HTR-8/SVneo (cell line): ENCODE results near the gene NEO1.
"Not testable (repeated sequence)": the region's sequence is repeated elsewhere in the genome, so short reads cannot be mapped to it uniquely, and the experiment has no call there.

Experiments
- DNase-seq: peaks from one replicate; pipeline ENCODE4 v3.0.0; 2011; ENCODE audit warnings: low spot score, mixed read lengths; ENCODE audit not compliant: insufficient read length
- FAIRE-seq: peaks from 2 replicates; lab custom pipeline; 2011; peaks lifted over from hg19 to GRCh38; lab: Jason Lieb, UNC

Gene NEO1

DNA sequence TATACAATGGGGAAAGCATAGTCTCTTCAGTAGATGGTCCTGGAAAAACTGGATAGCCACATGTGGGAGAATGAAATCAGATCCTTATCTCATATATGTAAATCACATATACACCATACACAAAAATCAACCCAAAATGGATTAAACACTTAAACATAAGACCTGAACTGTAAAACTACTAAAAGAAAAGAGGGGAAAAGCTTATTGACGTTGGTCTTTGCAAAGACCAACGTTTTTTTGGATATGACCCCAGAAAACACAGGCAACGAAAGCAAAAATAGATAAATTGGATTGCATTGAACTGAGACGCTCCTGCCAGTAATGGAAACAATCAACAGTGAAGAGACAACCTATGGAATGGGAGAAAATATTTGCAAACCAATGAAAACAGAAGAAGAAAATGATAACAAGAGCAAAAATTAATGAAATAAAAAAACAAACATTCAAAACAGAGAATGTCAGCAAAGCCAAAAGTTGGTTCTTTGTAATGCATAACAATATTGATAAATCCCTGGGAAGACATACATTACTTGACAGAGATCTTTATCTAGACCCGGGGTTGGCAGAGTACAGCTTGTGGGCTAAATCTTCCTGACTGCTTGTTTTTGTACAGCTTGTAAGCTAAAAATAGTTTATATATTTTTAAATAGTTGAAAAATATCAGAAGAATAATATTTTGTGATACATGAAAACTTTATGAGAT, 86.9 kb downstream of the NEO1 start:
- FAIRE-seq, result no peak
- DNase-seq, result no peak

DNA sequence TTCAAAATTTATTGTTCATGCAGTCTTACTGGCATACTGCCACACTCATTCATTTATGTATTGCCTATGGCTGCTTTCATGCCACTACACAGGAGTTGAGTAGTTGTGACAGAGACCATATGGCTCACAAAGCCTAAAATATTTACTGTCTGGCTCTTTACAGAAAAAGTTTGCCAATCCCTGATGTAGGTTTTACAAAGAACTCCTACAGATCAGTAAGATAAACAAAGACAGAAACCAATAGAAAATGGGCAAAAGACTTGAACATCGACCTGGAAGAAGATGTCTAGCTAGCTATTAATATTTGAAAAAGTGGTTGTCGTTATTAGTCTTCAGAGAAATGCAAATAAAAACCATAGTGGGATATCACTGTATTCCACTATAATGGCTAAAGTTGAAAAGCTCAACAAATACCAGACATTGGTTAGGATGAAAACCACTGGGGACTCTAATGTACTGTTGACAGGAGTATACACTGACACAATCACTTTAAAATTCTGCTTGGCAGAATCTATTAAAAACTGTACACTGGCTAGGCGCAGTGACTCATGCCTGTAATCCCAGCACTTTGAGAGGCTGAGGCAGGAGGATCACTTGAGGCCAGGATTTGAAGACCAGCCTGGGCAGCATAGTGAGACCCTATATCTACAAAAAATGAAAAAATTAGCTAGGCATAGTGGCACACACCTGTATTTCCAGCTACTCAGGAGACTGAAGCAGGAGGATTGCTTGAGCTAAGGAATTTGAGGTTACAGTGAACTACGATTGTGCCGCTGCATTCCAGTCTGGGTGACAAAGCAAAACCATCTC, 87.7 kb downstream of the NEO1 start:
- FAIRE-seq, result peak; percentile 62
- no peak for DNase-seq

DNA sequence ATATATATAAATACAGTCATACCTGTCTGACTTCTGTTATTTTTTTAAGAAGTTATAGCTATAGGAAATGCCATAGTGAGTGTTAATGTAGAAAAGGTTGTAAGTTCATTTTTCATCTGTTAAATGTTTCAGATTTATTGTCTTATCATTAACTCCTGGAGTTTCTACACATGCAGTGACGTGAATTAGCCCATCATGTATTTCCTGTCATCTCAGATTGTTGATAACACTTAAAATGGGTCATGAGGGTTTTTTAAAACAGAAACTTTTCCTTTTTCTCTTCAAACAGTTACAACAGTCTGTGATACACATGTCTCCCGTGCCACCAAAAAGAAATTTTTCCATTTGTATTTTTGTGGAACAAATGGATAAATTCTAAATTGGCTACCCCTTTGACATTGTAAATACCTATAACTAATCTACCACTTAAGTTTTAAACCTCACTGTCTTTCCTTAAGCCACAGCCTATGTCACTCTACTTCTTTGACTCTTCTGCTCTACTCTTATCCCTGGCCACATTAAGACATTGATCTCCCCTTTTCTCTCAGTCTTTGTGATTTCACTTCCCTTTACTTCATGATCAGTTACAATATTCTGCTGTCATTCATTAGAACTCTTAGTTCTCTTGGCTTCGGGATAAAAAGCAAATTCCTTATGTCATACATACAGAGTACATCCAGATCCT, 89.1 kb downstream of the NEO1 start:
- DNase-seq, result no peak
- FAIRE-seq, result peak; percentile 86

DNA sequence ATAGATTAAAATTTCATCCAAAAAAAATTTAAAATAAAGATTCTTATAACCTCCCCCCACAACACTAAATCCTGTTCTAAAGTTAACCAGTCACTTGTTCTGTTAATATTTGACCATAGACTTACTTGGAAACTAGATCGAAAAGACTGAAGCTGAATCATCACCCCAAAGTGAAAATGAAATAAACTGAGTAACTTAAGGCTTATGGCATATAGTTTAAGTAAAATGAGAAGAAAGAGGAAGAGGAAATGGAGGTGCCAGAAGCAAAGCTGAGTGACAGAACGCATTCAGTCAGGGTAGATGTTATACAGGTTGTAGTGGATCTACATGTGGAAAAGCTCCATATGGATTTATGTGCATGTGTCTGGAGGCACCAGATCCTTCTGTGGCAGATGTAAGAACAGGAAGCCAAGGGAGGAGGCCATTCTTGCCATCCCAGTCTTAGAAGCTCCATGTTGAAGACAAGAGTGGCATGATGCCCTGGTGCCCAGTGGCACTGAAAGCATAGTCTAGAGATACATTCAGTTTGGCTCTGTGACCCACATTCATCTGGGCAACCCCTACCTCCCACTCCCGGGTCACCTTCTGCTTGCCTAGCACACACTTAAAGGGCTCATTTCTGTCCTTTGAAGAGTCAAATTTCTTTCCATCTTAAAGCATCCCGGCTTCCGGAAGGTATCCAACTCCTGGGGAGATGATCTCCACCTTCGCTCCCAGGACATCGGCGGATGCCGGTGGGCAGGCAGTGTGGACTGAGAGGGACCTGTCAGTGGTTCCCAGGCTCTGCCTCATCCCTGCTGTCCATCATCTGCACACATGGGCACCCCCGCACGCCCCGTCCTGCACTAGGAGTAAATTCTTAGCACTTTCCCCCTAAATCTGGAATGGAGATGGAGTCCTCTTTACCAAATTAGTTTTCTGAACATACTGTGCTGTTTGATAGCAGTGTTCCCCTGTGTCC, 90.8 kb downstream of the NEO1 start:
- DNase-seq (no peak), FAIRE-seq (no peak)

DNA sequence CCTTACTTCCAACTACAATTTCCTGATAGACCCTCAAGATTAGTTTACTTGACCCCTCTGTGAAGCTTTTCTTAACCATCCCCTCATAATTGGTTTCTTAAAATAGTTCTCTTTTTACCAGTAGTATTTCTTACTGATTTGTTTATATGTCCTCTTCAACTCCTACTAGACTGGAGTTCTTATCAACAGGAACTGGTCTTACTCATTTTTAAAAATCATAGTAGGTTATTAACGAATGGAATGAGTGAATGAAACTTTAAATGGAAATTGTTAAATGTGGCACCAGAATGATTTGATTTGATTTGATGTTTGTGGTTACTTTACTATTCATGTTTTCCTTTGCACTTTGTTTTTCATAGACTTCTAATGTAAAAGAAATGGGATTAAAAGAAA, 91.5 kb downstream of the NEO1 start:
- DNase-seq (no peak), FAIRE-seq (no peak)

DNA sequence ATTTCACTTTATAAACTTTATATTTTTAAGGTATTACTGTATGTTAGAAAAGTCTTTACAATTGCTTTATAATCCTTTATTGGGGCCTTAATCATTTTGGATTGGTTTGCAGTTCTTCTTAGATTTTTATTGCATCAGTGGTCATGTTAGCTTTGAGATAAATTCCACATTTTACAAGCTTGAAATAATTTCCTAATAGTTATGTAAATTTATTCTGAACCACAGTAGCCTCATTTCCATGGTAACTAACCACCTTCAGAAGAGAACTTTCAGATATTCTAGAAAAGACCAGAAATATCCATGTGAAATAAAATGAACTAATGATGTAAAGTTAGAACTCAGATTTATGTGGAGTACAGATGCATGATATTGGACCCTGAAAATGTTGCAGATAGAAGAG, 94.2 kb downstream of the NEO1 start:
- FAIRE-seq (no peak), DNase-seq (no peak)

DNA sequence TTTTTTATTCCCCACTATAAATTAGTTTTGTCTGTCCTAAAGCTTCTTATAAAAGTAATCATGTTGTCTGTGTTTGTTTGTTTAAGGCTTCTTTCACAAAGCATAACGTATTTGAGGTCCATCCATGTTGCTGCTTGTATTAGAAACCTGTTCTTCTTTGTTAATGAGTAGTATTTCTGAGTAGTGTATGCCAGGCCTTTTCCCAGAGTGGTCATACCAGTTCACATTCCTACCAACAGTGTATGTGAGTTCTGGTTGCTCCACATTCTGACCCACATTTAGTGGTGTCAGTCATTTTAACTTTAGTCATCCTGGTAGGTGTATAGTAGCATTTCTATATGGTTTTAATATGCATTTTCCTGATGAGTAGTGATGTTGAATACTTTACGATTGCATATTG, 98.6 kb downstream of the NEO1 start:
- DNase-seq (no peak), FAIRE-seq (peak; percentile 82)

DNA sequence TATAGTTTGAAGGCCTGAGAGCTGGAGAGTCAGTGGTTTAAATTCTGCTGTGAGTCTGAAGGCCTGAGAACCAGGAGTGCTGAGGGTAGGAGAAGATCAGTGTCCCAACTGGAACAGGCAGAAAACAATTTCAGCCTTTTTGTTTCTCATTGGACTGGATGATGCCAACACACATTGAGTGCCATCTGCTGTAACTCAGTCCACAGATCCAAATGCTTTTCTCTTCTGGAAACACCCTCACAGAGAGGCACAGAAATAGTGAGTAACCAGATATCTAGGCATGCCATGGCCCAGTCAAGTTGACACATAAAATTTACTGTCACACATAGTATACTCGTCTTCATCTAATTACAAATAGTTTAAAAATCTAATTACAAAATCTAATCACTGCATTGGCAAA, 100.8 kb downstream of the NEO1 start:
- FAIRE-seq (no peak), DNase-seq (no peak)

DNA sequence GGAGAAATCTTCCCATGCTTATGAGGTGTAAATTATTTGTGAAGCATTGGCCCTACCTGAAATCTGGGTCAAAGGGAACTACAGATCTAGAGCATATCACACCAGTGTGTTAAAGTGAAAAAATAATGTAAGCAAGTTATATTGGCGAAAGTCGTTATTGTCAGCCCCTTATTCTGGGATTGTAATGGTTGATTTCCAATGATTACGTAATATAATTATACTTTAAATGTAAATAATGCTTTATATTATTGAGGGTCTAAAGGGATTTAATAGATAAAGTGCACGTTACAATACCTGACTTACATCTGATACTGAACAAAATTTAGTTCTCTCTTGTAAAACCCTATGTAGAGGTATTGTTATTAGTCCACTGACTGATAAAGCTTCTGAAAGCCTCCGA, 101.2 kb downstream of the NEO1 start:
- DNase-seq, result no peak
- FAIRE-seq, result no peak

DNA sequence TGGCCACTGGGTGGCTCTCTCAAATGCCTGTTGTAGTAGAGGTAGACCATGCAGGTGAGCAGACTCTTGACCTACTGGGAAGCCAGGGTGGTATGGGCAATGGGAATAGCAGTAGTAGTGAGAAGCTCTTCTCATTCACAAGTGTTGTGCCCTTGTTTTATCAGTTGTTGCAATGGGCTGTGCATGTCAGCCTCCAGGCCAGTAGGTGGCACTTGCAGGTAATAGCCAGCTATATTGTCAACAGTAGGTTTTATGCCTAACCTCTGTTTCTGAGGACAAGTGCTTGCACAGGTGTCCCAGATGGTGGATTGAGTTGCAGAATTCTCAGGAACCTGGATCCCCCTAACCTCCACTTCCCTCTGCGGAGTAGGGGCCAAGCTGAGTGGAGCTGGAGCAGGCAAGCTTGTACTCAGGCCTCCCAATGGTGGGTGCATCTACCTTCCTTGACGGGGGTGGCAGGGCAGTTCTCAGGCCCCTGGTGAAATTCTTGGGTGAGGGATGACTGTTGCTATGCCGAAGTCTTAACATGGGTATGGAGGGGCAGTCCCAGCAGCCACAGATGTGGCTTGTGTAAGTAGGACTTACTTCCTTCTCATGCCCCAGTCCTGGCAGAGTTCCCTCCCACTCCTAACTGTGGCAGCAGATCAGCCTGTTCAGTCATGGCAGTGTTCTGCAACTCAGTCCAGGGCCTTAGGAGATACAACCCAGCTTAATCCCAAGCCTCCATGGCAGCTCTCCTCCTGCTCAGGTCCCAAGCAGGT, 104.3 kb downstream of the NEO1 start:
- DNase-seq (no peak), FAIRE-seq (peak; percentile 89)

DNA sequence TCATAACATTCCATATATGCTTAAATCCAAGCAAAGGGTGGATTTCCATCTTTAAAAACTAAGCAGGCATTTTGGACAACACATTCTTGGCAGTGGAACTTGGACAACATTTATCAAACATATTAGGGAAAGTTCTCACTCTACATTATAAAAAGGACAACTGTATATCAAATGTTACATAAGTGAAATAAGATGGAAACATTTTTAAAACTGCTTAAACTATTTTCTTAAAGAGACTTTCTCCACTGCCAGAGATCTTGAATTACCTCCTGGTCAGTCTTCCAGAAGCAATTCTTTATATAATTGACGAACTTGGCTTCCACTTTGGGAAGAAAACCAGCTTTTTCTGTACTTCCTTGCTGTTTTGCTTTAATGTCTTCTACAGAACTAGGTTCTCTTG, 109.3 kb downstream of the NEO1 start:
- DNase-seq (no peak), FAIRE-seq (no peak)

DNA sequence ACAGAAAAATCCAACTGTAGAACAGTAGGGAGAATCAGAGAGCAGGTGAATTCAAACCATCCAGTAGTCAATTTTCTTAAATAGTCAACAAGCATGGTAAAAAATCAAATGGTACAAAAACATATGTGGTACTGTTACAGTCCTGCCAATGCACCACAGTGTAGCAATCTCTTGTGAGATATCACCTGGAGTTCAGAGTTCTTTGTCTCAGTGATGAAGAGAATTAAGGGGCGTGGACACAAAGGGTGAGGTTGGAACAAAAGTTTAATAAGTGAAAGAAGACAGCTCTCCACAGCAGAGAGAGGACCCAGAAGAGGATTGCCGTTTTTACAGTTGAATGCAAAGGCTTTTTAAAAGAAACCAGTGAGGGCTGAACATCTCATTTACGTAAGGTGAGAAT, 113.2 kb downstream of the NEO1 start:
- FAIRE-seq, result no peak
- DNase-seq, result no peak

DNA sequence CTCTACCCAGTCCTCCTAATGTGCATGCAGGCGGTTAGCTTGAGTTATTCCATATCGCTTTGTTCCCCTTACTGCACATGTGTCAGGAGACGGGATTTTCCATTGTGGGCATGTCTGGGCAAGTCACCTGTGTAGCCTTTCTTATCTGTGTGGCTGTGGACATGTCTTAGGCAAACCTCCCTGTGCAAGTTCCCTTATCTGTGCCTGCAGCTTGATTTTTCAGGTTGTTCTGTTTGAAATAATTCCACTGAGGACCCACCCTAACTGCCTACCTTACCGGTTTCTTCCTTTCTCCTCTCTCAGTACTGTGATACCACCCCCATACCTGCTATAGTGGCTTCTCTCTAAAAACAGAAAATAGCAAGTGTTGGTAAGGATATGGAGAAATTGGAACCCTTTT, 113.6 kb downstream of the NEO1 start:
- FAIRE-seq, result peak; percentile 93
- no peak for DNase-seq

DNA sequence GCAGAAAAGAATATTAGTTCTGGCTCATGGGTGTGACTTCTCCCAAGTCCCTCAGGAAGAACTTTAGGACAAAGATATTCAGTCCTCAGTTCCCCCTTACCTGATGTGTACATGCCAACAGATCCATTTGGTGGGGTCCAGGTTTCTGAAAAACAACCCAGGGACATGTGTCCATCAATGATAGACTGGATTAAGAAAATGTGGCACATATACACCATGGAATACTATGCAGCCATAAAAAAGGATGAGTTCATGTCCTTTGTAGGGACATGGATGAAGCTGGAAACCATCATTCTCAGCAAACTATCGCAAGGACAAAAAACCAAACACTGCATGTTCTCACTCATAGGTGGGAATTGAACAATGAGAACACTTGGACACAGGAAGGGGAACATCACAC, 114.4 kb downstream of the NEO1 start:
- not testable (repeated sequence) for DNase-seq, FAIRE-seq

DNA sequence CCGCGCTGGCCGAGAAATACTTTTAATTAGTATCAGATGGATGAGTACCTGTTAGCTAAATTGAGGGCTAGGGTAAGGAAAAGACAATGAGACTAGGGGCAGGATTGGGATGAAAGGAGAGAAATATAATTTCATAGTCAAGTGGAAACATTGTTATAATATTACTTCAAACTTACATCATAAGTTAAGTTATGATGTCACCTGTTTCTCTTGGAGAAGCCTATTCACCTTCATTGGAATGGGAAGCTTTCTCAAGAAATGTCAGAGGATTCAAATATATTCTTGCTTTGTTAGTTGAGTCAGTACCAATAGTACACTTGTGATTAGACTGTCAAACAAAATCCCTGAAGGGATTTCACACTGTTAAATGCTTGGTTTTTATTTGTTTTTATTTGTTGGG, 116.2 kb downstream of the NEO1 start:
- FAIRE-seq (no peak), DNase-seq (no peak)

DNA sequence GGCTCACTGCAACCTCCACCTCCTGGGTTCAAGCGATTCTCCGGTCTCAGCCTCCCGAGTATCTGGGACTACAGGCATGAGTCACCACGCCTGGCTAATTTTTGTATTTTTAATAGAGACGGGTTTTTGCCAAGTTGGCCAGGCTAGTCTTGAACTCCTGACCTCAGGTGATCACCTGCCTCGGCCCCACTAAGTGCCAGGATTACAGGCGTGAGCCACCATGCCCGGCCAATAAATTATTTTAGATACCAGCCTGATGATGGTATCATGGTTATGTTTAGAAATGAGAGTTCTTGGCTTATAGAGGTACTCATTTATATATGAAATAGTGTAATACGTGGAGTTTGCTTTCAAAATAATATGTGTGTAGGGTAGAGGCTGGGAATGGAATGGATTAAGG, 119.4 kb downstream of the NEO1 start:
- no peak for FAIRE-seq
- no peak for DNase-seq

DNA sequence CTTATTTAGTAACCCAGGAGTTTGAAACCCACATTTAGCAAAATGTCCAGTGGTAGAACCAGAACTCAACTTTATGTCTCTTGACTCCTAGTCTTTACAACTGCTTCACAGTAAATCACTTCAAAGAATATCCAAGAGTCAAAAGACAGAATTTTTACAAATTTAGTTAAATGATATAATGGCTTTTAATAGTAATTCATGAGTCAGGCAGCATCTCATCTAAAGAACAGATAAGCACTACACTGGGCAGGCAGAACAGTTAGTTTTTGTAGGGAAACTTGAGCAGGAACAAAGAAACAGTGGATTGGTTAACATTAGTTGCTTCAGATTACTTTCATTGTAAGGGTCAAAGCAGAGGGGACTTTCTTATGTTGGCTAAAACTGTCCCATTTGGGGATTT, 120.2 kb downstream of the NEO1 start:
- no peak for FAIRE-seq
- DNase-seq, result no peak

DNA sequence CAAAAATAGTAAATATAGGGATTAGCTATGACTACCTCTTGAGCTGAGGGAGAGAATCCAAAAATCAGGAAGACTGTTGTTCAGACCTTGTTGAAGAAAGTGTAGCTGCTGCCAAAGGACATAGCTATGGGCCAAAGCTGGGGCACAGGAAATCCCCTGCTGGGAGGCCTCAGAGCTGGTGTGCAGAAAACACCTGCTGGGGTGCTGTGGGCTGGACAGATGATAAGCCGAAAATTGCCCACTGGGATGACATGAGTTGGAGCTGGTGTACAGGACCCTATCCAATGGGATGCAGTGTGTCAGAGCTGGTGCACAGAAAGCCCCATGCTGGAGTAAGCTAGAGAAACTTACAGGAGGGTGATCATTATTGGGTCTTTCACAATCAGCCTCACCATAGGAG, 121.9 kb downstream of the NEO1 start:
- FAIRE-seq, result no peak
- DNase-seq, result no peak

DNA sequence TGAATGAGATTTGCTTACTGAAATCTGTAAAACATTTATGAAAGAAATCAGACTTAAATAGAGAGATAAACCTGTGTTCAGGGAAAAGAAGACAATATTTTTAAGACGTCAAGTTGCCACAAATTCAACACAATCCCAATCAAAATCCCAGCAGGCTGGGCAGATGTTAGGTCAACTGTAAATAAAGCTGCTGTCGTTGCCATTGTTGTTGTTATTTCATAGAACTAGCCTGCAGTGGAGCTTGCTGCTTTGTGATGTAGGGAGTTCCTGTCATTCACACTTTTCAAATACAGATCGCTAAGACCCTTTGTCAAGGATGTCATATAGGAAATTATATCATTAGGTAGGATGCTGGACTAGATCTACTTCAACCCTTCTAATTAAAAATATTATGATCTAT, 123.1 kb downstream of the NEO1 start:
- FAIRE-seq (peak; percentile 80), DNase-seq (no peak)
